Kidney epithelial cell (primary cell): ENCODE measurements around the gene CASP14. TPM values are rescaled to one million over a fixed set of nuclear protein-coding genes. Genes with fewer than 3 reads are reported as not detected.
"Not testable (repeated sequence)": the region's sequence is repeated elsewhere in the genome, so short reads cannot be mapped to it uniquely, and the experiment has no call there.

ENCODE experiments used
- DNase-seq: peaks from one replicate; pipeline ENCODE4 v3.0.0-alpha.2; 2010; ENCODE audit warnings: low read depth
- H3K27me3 ChIP-seq: 2 replicates; pipeline ENCODE4 v1.6.0; 2011; ENCODE audit warnings: low read length; ENCODE audit not compliant: control insufficient read depth, insufficient read depth
- H3K36me3 ChIP-seq: 2 replicates; pipeline ENCODE4 v1.5.1; 2011; ENCODE audit warnings: low read length; ENCODE audit not compliant: control insufficient read depth, insufficient read depth
- H3K4me3 ChIP-seq: 2 replicates; pipeline ENCODE4 v1.5.1; 2011; ENCODE audit warnings: low read depth, mild to moderate bottlenecking, control low read depth, low read length
- total RNA-seq: library from RNA; depleted of rRNA; stranded (reverse); fragments of >200 nt; gene quantifications from 2 replicates; pipeline ENCODE4 v1.2.3, GENCODE V29; 2015
- TF ChIP-seq, protein P1 (sequence below): IDR thresholded peaks from 2 replicates; pipeline ENCODE4 v1.5.1; 2011; ENCODE audit warnings: mild to moderate bottlenecking, moderate library complexity, low read length, control low read depth, inconsistent platforms; ENCODE audit not compliant: insufficient read depth, poor library complexity, severe bottlenecking

The CASP14 gene
- total RNA-seq, 1 donor from 2014 or later = not detected

DNA sequence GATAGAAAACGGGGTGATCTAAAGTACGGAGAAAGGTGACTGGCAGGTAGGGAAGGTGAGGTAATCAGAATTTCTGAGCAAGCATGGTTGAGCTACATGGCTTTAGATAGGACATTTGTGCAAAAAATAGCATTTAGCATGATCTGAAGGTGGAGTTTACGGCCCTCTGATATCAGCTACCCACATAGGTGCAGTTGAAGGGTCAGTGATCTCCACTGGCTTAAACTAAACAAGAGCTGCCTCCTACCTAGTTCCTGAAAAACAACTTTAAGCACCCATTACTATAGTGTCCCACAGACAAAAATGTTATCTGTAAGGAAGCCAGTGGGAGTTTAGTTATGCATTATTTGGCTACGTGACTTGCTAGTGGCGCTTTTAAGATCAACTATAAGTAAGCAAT, 1.2 kb upstream of the CASP14 start:
- Histone ChIP-seq H3K36me3 (no peaks in the 10 kb centered on the region), H3K27me3 (no peaks in the 10 kb centered on the region), H3K4me3 (no peak overlapping the region)
- no peak for DNase-seq
- TF ChIP-seq, protein P1, sequence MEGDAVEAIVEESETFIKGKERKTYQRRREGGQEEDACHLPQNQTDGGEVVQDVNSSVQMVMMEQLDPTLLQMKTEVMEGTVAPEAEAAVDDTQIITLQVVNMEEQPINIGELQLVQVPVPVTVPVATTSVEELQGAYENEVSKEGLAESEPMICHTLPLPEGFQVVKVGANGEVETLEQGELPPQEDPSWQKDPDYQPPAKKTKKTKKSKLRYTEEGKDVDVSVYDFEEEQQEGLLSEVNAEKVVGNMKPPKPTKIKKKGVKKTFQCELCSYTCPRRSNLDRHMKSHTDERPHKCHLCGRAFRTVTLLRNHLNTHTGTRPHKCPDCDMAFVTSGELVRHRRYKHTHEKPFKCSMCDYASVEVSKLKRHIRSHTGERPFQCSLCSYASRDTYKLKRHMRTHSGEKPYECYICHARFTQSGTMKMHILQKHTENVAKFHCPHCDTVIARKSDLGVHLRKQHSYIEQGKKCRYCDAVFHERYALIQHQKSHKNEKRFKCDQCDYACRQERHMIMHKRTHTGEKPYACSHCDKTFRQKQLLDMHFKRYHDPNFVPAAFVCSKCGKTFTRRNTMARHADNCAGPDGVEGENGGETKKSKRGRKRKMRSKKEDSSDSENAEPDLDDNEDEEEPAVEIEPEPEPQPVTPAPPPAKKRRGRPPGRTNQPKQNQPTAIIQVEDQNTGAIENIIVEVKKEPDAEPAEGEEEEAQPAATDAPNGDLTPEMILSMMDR = no peak

DNA sequence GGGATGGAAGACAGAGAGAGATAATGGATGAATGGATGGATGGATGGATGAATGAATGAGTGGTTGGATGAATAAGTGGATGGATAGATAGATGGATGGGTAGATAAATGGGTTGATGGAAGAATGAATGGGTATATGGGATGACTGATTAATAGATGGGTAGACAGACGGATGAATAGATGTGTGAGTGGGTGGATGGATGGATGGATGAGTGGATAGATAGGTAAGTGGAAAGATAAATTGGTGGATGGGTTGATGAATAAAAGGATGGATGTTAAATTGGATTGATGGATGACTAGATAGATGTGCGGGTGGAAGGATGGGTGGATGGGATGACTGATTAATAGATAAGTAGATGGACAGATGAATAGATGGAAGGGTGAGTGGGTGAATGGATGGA, 1.4 kb downstream of the CASP14 start:
- TF ChIP-seq, protein P1 = no peak
- Histone ChIP-seq H3K27me3 (no peaks in the 10 kb centered on the region), H3K4me3 (no peak overlapping the region), H3K36me3 (no peaks in the 10 kb centered on the region)
- no peak for DNase-seq

DNA sequence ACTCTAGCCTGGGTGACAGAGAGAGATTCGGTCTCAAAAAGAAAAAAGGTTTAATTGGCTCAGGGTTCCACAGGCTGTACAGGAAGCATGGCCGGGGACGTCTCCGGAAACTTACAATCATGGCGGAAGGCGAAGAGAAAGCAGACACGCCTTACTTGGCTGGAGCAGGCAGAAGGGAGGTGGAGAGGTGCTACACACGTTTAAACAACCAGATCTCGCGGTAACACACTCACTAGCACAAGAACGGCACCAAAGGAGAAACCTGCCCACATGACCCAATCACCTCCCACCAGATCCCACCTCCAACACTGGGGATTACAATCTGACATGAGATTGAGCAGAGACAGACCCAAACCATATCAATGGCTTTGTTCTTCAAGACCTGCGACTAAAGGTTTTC, 12.8 kb downstream of the CASP14 start:
- TF ChIP-seq, protein P1 = no peak

DNA sequence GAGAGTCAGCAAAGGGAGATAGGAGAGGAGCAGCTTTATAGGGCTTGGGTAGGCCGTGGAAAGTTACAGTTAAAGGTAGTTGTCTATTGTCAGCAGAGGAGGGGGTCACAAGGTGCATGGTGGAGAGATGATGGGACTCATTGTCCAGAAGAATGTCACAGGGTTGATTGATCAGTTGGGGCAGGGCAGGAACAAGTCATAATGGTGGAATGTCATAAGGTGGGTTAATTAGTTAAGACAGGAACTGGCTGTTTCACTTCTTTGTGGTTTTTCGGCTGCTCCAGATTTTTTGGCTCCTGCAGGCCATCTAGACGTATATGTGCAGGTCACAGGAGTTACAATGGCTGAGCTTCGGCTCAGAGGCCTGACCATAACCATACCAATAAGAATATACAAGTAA, 21.1 kb downstream of the CASP14 start:
- H3K27me3 ChIP-seq, DNase-seq, H3K36me3 ChIP-seq, H3K4me3 ChIP-seq: not testable (repeated sequence)

More for the DNA sequence above, 12.8 kb downstream of the CASP14 start:
- no peak for DNase-seq
- Histone ChIP-seq H3K4me3 (no peak overlapping the region), H3K36me3 (no peaks in the 10 kb centered on the region), H3K27me3 (no peaks in the 10 kb centered on the region)

DNA sequence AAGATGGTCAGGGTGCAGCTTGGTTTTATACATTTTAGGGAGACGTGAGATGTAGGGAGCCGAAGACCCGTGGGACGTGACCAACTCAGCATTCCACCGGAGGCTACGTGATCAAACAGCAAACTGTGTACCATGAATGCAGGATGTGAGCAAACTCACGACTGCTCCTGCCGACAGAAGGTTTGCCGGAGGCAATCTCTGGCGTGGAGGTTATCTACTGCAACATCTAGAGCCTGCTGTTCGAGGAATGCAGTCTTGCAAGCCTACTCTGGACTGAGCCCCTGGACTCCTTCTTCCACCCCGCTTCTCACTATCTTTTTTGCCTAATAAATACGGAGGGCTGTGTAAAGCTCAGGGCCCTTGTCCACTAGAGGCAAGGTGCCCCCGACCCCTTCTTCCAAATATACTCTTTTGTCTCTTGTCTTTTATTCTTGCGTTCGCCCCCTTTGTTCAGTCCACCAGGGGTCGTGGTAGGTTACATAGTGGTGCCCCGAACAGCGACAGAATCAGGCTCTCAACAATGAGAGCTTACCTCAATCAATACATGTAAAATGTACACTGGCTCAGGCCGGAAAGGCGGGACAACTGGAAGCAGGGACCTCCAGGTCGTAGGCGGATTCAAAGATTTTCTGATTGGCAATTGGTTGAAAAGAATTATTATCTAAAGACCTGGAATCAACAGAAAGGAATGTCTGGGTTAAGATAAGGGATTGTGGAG, 23.8 kb downstream of the CASP14 start:
- no peaks in the 10 kb centered on the region for H3K27me3 ChIP-seq
- H3K36me3 ChIP-seq = no peaks in the 10 kb centered on the region
- TF ChIP-seq, protein P1 = no peak
- no peak overlapping the region for H3K4me3 ChIP-seq
- peak; percentile 29 for DNase-seq

DNA sequence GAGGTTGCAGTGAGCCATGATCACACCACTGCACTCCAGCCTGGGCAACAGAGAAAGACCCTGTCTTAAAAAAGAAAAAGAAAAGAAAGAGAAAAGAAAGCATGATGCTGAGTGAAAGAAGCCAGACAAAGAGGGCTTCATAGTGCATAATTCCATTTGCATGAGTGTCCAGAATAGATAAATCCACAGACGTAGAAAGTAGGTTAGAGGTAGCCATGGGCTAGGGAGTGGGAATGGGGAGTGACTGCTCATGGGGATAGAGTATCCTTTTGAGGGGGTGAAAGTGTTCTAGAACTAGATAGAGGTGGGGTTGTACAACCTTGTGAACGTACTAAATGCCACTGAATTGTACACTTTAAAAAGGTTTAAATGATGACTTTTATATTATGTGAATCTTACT, 25.1 kb downstream of the CASP14 start:
- no peak overlapping the region for H3K4me3 ChIP-seq
- TF ChIP-seq, protein P1 = no peak
- no peaks in the 10 kb centered on the region for H3K27me3 ChIP-seq
- no peak for DNase-seq
- no peaks in the 10 kb centered on the region for H3K36me3 ChIP-seq
